GM21447 (cell line): Measurements from ENCODE around the gene LPIN1.
"Not testable (repeated sequence)": the region's sequence is repeated elsewhere in the genome, so short reads cannot be mapped to it uniquely, and the experiment has no call there.

Experiments
- ATAC-seq: cut with Tn5 transposase; IDR thresholded peaks from one replicate; pipeline ENCODE4 v1.9.1; 2021; ENCODE audit not compliant: unreplicated experiment

LPIN1 gene

GRCh38 chr2:11830708-11831301 is 84.4 kb downstream of the LPIN1 start:
- no peak for ATAC-seq

GRCh38 chr2:11831415-11831814 is 85.0 kb downstream of the LPIN1 start:
- no peak for ATAC-seq

- ATAC-seq: no peak
Measured at GRCh38 chr2:11832531-11832930, 86.1 kb downstream of the LPIN1 start.

GRCh38 chr2:11833601-11834000 is 87.2 kb downstream of the LPIN1 start:
- ATAC-seq: no peak

DNA sequence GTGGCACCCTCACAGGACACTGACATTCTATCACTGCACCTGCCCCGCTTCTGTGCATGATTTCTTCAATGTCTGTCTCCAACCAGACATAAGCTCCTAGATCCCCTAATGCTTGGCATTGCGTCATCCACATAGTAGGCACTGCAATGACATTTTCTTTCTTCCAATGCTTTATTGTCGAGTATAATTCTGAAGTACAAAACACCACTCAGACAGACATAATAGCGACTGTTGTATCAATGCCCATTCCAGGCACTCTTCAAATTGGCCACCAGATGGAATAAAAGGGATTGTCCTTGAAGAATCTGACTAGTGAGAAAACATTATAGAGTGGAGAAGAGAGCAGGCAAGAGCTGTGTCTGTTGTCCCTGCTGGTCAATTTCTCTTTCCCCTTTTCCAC is 89.0 kb downstream of the LPIN1 start:
- ATAC-seq: no peak

GRCh38 chr2:11836647-11837219 is 90.3 kb downstream of the LPIN1 start:
- ATAC-seq: no peak

GRCh38 chr2:11837875-11838734 is 91.7 kb downstream of the LPIN1 start:
- ATAC-seq: no peak

DNA sequence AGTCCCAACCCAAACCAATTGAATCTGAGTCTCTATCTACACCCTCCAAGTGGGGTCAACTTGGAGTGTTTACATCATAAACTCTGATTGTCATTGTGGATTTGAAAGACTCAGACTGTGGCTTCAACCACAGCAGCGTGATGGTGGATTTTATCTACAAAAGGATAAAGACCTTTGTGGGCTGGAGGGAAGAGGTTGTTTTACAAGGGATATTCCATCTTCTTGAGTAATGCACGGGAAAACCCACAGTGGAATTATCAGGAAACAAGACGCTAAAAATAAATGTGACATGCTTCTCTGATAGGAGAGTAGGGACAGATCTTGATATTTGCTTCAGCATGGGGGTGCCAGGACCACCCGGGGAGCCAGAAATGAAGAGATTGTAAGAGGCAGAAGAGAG is 93.5 kb downstream of the LPIN1 start:
- no peak for ATAC-seq

DNA sequence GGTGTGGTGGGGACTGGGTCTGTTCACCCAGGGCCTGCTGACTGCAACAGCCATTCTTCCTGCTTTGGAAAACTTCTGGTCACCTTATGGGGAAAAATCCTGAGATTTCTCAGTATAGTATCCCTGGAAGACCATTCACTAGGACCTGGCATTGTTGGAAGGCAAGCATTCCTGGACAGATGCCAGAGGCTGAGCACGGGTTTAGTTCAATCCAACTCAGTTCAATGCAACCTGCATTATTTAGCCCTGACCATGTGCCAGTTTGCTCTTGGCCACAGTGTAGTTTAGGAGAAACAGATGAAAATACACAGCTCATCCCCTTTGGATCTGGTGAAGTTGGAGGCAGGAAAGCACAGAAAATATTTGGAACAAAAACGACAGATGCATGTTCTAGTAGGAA is 95.9 kb downstream of the LPIN1 start:
- ATAC-seq: no peak

GRCh38 chr2:11844798-11845197 is 98.4 kb downstream of the LPIN1 start:
- not testable (repeated sequence) for ATAC-seq

GRCh38 chr2:11847935-11848334 is 101.5 kb downstream of the LPIN1 start:
- not testable (repeated sequence) for ATAC-seq

DNA sequence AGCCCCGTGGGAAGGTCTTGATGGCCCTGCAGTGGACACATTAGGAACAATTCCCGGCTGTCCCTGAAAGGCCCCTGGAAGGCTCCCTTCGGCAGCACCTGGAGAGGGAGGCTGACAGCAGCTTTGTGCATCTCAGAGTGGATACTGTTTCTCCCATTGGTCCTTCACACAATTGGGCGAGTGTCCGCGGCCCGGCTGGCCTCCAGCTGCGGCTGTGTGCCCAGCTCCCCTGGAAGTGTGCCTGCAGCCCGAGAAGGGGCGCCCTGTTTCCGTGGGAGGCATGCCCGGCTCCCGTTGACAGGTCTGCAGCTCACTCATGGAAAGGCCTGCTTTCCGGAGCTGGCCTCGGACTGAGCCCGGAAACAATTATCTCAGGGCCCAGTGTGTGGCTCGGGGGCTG is 103.7 kb downstream of the LPIN1 start:
- ATAC-seq: no peak

- ATAC-seq: no peak
Measured at GRCh38 chr2:11852526-11853196, 106.2 kb downstream of the LPIN1 start.

DNA sequence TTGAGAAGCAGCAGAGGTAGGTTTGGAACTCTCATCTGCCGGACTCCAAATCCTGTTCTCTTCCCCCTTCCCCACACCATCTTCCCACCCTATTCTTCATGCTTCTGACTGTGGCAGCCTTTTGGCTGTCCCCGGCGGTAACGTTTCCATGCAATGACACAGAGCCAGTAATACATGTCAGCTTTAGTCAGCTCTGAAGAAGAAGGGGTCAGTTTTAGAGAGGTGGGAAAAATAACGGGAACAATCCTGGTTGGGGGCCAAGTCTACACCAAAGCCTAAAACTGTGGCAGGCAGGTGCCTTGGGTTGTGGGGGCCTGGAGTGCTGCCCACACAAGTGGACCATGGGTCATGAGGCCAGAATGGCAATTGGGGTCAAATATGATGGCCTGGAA is 106.8 kb downstream of the LPIN1 start:
- ATAC-seq: no peak

DNA sequence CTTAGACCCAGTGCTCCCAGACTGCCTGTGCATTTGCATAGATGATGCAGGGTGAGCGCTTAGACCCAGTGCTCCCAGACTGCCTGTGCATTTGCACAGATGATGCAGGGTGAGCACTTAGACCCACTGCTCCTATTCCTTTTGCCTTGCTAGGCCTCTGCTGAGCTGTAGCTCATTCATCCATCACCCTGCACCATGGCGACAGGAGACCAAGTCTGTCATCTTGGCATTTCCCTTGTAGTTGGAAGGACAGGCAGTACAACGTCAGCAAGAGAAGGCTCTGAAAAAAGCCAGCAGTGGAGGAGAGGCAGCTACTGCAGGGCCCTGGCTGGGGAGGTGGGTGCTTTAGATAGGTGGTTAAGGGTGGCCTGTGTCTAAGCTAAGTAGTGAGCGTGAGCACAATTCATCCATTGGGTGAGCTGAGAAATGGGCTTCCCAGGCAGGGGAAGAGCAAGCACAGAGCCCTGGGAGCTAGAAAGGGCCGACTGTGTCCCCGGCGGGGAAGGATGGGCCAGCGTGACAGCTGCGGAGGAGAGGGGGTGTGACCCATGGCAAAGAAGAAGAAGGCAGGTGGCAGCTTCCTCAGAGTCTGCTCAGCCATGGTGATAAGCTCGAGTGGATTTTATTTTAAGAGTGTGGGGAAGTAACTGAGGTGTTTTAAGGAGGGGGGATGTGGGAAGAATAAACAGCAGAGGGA is 108.8 kb downstream of the LPIN1 start:
- no peak for ATAC-seq

- ATAC-seq: no peak
Measured at GRCh38 chr2:11856095-11856494, 109.7 kb downstream of the LPIN1 start.

DNA sequence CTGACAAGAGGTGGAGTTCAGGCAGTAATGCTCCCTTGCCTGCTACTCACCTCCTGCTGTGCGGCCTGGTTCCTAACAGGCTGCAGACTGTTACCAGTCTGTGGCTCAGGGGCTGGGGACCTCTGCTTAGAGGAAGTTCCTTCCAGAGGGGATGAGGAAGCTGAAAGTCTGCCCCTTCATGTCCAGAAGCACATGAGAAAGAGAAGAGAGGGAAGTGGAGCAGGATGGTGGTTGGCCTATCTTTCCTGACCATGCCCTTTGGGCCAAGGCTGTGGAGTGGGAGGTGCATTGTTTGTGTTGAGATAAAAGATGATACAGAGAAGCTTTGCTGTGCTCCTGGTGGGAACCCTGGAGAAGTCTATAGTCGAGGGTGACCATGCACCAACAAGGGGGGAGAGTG is 112.5 kb downstream of the LPIN1 start:
- no peak for ATAC-seq

DNA sequence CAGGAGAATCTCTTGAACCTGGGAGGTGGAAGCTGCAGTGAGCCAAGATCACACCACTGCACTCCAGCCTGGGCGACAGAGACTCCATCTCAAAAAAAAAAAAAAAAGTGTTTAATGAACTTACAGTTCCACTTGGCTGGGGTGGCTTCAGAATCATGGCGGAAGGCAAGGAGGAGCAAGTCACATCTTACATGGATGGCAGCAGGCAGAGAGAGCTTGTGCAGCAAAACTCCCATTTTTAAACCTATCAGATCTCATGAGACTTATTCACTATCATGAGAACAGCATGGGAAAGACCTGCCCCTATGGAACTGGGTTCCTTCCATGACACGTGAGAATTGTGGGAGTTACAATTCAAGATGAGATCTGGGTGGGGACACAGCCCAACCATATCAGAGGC is 113.5 kb downstream of the LPIN1 start:
- not testable (repeated sequence) for ATAC-seq

GRCh38 chr2:11861044-11861443 is 114.6 kb downstream of the LPIN1 start:
- ATAC-seq: no peak

DNA sequence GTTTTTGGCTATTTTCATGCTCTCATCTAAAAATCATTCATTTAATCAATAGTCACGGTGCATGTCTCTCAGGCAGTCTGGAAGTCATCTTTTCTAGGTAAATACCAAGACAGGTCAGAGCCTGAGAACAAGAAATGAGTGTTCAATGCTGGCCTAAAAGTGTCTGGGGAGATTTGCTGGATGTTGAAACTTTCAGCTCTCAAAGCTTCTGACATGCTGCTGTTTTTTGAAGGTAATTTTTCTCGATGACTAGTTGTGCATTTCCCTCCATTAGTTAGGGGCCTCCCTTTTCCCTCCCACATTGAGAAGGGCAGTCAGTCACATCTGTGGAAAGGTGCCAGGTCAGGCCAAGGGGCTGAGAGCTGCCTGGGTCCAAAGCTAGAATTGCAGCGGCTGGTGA is 115.6 kb downstream of the LPIN1 start:
- no peak for ATAC-seq

DNA sequence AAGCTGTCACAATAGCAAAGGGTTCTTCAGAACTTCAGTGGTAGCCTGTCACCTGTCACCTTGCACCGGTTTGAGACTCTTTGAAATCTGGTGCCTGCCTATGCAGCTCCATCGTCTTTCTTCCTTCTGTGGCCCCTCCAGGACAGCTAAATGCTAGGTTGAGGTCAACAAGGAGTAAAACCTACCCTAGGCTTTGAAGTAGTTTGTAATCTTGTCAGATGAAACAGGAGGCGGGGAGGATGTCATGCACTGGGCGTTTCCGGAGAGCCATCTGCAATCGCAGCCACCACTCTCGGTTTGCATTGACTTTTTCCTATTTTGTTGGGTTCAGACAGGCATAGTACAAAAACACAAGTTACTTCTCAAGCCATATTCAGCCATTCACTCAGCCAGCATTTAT is 116.7 kb downstream of the LPIN1 start:
- peak; percentile 56 for ATAC-seq
